Measurements from ENCODE around the gene QPRT.
A peak's percentile ranks its signal among the peaks of the same experiment; 100 is the strongest.
"Not testable (repeated sequence)": the region's sequence is repeated elsewhere in the genome, so short reads cannot be mapped to it uniquely, and the experiment has no call there.

QPRT gene

GRCh38 chr16:29663016-29663806, 15.8 kb upstream of the QPRT start, which contains the start of gene SPN:
TSS of gene SPN (plus strand) at chr16:29663247. CDS start at chr16:29663729, 482 bp downstream.
- no peak for DNase-seq

DNA sequence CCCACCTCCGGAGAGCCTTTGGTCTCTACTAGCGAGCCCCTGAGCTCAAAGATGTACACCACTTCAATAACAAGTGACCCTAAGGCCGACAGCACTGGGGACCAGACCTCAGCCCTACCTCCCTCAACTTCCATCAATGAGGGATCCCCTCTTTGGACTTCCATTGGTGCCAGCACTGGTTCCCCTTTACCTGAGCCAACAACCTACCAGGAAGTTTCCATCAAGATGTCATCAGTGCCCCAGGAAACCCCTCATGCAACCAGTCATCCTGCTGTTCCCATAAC, 15.2 kb upstream of the QPRT start:
- DNase-seq = no peak

- DNase-seq = peak; percentile 42
Measured at GRCh38 chr16:29664091-29664921, 14.7 kb upstream of the QPRT start.

GRCh38 chr16:29665294-29666077, 13.5 kb upstream of the QPRT start:
- peak; percentile 44 for DNase-seq

DNA sequence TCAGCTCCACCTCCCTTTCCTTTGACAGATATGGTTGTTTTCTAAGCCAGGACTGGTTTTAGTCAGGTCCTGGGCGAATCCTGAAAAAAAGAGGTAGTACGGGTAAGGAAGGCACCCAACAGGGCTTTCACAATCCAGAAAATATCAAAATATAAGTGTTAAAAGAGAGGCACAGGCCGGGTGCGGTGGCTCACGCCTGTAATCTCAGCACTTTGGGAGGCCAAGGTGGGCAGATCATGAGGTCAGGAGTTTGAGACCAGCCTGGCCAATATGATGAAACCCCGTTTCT, 11.7 kb upstream of the QPRT start:
- not testable (repeated sequence) for DNase-seq

DNA sequence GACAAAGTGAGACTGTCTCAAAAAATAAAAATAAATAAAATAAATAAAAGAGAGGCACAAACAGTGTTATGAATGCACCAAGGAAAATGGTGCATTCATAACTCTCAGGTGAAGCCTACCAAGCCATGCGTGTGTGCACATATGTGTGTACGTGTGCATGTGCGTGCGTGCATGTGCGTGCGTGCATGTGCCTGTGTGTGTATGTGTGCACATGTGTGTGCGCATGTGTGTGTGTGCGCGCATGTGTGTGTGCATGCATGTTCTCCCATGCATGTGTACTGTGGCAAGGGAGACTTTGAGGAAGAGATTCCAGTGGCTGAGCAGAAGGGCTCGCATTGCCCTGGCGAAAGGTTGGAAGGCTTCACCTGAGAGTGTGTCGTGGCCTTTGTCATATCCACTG, 11.2 kb upstream of the QPRT start:
- DNase-seq = no peak

DNA sequence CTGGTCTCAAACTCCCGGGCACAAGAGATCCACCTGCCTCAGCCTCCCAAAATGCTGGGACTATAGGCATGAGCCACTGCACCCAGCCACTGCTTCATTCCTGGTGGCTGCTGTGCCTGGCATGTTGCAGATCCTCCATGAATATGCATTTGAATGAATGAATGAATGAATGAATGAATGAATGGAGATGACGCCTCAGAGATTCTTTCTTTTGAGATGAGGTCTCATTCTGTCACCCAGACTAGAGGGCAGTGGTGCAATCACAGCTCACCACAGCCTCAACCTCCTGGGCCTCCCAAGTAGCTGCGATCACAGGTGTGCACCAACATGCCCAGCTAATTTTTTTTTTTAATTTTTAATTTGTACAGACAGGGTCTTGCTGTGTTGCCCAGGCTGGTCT, 10.7 kb upstream of the QPRT start:
- no peak for DNase-seq

GRCh38 chr16:29673501-29673900, 5.5 kb upstream of the QPRT start:
- DNase-seq = no peak

GRCh38 chr16:29674188-29674587, 4.8 kb upstream of the QPRT start:
- DNase-seq = no peak

DNA sequence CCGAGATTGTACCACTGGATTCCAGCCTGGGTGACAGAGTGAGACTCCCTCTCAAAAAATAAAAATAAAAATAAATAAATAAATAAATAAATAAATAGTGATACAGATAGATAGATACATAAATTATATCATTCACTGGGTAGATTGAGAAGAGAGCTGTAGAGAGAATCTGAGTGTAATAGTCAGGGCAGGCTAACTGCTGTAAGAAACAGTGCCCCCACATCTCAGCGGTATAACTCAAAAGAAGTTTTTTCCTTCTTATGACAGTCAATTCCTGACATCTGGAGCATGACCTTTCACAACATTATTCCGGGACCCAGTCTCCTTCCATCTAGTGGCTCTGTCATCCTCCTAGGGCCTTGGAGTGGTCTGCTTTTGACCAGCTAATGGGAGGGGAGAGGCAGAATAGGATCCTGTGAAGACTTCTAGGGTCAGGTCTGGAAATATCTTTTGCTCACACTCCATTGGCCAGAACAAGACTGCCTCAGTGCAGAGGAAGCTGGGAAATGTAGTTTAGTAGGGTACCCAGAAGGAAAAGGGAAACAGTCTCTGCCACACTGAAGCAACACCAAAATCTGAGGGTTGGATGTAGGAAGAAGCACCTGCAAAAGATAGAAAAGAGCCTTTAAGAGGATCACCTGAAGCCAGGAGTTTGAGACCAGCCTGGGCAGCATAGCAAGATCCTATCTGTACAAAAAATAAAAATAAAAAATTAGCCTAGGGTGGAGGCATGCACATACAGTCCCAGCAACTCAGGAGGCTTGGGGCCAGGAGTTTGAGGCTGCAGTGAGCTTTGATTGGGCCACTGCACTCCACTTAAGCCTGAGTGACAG, 3.0 kb upstream of the QPRT start:
- peak; percentile 35 for DNase-seq

DNA sequence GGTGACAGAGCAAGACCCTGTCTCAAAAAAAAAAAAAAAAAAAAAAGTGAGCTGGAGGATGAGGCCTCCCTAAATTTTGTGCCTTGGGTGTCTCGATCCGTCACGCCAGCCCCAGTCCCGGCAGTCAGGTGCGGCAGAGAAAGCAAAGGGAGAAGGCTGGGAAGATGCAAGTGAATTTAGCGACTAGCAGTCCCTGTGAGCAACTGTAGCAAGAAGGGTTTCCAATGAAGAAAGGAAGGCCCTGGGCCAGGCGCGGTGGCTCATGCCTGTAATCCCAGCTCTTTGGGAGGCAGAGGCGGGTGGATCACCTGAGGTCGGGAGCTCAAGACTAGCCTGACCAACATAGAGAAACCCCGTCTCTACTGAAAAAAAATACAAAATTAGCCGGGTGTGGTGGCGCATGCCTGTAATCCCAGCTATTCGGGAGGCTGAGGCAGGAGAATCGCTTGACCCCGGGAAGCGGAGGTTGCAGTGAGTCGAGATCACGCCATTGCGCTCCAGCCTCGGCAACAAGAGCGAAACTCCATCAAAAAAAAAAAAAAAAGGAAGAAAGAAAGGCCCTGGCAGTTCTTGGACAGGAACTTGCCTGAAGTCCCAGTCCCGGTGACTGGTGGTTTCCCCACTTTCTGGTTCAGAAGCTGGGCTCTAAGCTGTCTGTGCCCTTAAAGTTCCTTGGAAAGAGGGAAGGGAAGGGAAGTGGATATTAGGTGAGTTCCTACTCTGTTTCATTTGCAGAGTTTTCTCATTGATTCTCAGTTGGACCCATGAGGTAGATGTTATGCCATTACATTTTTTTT, 1.8 kb upstream of the QPRT start:
- no peak for DNase-seq

GRCh38 chr16:29680180-29680598, 1.2 kb downstream of the QPRT start:
- no peak for DNase-seq

DNA sequence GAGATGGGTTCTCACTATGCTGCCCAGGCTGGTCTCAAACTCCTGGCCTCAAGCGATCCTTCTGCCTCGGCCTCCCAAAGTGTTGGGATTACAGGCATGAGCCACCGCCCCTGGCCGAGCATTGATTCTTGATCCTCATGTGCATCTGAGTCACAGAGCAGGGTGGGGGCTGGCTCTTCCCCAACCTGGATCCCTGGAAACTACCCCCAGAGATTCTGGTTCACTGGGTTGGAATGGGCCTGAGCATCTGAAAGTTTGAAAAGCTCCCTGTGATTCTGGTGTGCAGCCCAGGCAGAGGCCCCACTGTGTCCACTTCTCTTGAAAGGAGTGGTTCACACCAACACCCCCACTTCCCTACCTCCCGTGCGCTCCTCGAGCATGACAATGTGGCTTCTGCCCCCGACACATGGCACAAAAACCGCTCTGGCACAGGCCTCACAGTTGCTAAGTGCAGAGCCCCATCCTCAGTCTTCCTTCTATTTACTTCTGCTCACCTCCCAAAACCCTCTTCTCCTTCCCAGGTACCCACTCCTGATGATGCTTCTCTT, 4.6 kb downstream of the QPRT start:
- DNase-seq = no peak

DNA sequence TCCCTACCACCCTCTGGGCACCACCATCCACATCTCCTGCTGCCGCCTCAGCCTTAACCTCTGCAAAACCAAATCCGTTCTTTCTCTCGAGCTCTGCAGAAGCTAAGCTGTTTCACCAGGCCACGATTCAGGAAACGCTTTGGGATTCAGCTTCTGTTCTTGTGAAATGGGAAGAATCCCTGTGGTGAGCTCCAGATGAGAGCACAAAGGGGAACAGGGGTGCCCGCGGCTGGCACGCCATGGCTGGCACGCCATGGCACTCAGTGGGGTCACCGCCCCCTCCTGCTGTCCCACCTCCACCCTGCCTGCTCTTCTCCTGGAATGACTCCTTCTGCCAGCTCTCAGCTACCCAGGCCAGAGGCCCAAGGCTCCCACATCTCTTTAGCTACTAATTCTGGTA, 5.7 kb downstream of the QPRT start:
- no peak for DNase-seq

GRCh38 chr16:29686740-29687332, 7.9 kb downstream of the QPRT start:
- DNase-seq = no peak

DNA sequence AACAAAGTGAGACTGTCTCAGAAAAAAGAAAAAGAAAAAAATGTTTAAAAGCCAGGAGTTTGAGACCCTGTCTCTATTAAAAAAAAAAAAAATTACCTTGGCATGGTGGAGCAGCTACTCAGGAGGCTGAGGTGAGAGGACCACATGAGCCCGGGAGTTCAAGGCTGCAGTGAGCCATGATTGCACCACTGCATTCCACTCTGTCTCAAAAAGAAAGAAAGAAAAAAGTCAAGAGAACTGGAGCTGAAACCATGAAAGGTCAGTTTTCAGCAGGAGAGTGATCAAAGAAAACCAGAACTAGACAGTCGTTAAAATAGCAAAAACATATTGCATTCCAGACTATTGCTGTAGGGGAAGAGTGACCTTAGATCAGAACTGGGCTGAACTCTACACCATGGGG, 8.8 kb downstream of the QPRT start:
- no peak for DNase-seq

GRCh38 chr16:29688172-29688571, 9.2 kb downstream of the QPRT start:
- DNase-seq = no peak

DNA sequence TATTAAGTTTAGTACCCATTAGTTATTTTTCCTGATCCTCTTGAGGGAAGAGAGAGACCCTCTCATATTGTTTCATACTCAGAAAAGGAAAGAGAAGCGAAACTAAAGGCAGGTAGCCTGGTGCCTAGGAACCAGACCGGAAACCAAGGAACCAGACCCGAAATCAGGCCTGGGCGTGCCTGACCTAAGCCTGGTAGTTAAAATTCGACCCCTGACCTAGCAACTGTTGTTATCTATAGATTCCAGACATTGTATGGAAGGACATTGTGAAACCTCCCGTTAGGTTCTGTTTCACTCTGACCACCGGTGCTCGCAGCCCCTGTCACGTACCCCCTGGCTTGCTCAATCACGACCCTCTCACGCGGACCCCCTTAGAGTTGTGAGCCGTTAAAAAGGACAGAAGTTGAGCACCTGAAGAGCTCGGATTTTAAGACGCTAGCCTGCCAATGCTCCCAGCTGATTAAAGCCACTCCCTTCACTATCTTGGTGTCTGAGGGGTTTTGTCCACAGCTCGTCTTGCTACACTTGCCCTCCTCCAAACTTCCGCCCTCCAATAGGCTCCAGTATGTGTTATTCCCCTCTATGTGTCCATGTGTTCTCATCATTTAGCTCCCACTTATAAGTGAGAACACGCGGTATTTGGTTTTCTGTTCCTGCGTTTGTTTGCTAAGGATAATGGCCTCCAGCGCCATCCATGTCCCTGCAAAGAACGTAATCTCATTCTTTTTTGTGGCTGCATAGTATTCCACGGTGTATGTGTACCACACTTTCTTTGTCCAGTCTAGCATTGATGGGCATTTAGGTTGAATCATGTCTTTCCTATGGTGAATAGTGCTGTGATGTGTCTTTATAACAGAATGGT, 10.7 kb downstream of the QPRT start:
- not testable (repeated sequence) for DNase-seq

GRCh38 chr16:29692606-29693005, 13.6 kb downstream of the QPRT start:
- not testable (repeated sequence) for DNase-seq

Data from CD4-positive, alpha-beta T cell treated with Interleukin-4 for 4 hours (primary cell).